Activated naive CD4-positive, alpha-beta T cell treated with anti-CD3 and anti-CD28 coated beads, Interleukin-2, amount 10 ng/mL, durations not matched to agents 7 days and 5 days (primary cell): Measurements from ENCODE around the gene CCBE1.

Source experiments
- CTCF ChIA-PET: fragments of 350-600 bp; sonication (Branson Sonifier 250); formaldehyde crosslinking; loops from one replicate; lab custom pipeline; 2021; ENCODE audit warnings: antibody characterized with exemption; lab: Charles Lee
- DNase-seq: peaks from one replicate; pipeline ENCODE4 v3.0.0-alpha.2; 2020
- H3K27ac Mint-ChIP-seq: one replicate; pipeline ENCODE4 v1.8.0; 2021; ENCODE audit warnings: mild to moderate bottlenecking, moderate library complexity, mixed read lengths
- H3K27me3 Mint-ChIP-seq: one replicate; pipeline ENCODE4 v1.8.0; 2021; ENCODE audit warnings: mild to moderate bottlenecking, mixed read lengths
- H3K36me3 Mint-ChIP-seq: one replicate; pipeline ENCODE4 v1.8.0; 2021; ENCODE audit warnings: mixed read lengths
- H3K4me1 Mint-ChIP-seq: one replicate; pipeline ENCODE4 v1.8.0; 2021; ENCODE audit warnings: mixed read lengths
- H3K4me3 Mint-ChIP-seq: one replicate; pipeline ENCODE4 v1.8.0; 2021; ENCODE audit warnings: mild to moderate bottlenecking, moderate library complexity, mixed read lengths
- H3K9me3 Mint-ChIP-seq: one replicate; pipeline ENCODE4 v1.8.0; 2021; ENCODE audit warnings: mixed read lengths

The CCBE1 gene

DNA sequence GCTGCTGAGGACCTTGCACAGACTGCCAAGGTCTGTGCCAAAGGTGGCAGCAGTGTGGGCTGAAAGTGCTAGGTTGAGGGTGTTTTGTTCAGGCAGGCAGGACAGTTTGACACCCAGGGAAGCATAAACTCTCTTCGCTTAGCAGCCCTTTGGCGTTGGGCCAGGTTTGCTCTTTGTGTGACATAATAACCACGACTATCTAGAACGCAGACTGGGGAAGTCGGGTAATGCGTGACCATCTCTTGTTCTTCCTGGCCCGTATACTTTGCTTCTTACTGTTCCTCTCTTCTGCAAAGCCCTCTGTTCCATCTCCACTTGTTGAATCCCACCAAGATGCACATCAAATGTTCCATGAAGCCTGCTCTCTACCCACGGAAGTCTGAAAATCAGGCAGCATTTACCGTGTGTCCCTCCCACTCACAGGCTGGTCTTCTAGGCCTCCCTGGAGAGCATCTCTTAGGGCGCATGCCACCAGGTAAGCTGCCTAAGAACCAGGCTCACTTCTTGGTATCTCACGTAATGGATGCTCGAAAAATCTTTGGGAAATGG, 241.4 kb downstream of the CCBE1 start:
- CTCF ChIA-PET = interaction anchor here (1.4 kb wide), 1 partner anchor 368 kb away, joined by 3 read pairs; no protein-coding TSS in a partner anchor
- Mint-ChIP-seq H3K4me3 (no peak overlapping the region), H3K27ac (no peak overlapping the region), H3K9me3 (no peaks in the 10 kb centered on the region), H3K36me3 (no peaks in the 10 kb centered on the region), H3K27me3 (peaks cover 4% of the 10 kb centered on the region), H3K4me1 (no peaks in the 10 kb centered on the region)
- no peak for DNase-seq

DNA sequence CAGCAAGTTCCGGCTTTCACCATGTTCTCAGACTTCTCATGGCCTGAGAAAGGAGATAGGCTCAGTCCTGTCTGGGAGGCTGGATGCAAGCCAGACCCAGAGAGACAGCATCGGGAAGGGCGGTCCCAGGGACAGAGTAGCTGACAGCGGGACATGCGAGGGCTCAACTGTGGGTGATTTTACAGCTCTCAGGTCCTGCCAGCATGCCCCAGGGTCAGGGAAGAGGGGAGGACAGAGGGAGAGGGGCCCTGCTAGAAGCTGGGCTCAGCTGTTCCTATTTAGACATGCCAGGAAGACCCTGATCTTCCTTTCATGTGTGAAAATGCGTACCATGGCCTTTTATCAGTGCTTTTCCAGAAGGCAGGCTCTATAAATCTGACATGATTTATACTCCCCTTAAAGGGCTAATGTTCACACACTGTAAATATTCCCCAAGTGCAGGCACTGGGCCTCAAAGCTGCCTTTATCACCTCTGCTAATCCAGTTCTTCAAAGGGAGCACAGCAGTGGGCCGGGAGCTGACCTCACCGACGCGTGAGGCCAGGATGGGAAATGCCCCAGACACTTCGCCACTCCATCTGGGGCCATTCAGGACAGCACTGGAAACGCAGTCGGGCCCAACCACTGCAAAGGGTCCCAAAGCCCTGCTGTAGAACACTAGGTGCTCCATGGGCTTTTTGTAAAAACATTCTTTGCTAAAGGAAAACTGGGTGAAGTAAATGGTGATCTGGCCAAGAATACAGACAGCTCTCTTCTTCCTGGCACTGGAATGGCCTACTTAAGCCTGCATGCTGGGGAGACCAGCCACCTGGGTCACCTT, 242.1 kb downstream of the CCBE1 start:
- no peak for DNase-seq
- CTCF ChIA-PET = interaction anchor here (1.4 kb wide), 1 partner anchor 369 kb away, joined by 3 read pairs; no protein-coding TSS in a partner anchor
- H3K27ac Mint-ChIP-seq = no peak overlapping the region
- no peaks in the 10 kb centered on the region for H3K9me3 Mint-ChIP-seq
- H3K4me1 Mint-ChIP-seq = no peaks in the 10 kb centered on the region
- no peak overlapping the region for H3K4me3 Mint-ChIP-seq
- H3K27me3 Mint-ChIP-seq = peaks cover 4% of the 10 kb centered on the region
- no peaks in the 10 kb centered on the region for H3K36me3 Mint-ChIP-seq

DNA sequence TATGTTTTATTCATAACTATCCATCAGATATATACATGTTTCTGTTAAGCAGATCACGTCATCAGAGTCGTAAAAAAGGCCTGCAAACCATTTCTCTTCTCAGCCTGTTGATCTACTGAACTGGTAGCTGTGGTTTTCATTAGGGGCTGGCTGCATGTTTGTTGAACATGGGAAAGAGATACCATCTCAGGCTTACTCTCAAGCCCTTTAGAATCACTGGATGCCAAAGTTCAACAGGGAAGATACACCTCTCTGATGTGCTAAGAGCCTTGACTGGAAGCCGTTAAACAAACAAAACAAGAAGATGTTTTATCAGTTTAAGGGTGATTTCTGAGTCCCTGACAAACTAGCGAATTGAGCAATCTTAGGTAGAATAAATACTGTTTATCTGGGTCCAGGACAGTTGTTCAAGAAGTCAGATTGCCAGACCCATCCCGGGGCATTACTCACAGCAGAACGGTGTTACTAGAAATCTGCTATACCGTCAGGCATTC, 243.7 kb downstream of the CCBE1 start:
- peaks cover 4% of the 10 kb centered on the region for H3K27me3 Mint-ChIP-seq
- H3K9me3 Mint-ChIP-seq = no peaks in the 10 kb centered on the region
- H3K4me1 Mint-ChIP-seq = no peaks in the 10 kb centered on the region
- H3K27ac Mint-ChIP-seq = no peak overlapping the region
- H3K4me3 Mint-ChIP-seq = no peak overlapping the region
- H3K36me3 Mint-ChIP-seq = no peaks in the 10 kb centered on the region
- CTCF ChIA-PET = interaction anchor here (1.3 kb wide), 1 partner anchor 370 kb away, joined by 4 read pairs; no protein-coding TSS in a partner anchor
- DNase-seq = no peak

DNA sequence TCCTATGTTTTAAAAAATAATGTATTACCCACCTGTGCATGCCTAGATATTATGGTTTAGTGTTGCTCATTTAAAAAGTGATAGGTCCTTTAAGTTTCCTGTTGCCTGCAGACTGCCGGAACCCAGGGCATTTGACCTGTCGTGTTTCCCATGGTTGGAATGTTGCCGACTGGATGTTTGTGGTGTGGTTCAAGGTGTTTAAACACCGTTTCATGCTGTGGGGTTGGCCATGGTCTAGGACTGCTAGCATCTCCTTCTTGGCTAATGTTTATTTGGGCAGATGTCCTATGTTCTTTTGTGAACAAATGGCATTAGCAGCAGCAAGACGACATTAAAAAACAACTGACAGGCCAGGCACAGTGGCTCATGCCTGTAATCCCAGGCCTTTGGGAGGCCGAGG, 245.3 kb downstream of the CCBE1 start:
- Mint-ChIP-seq H3K27ac (no peak overlapping the region), H3K9me3 (no peaks in the 10 kb centered on the region), H3K27me3 (peaks cover 4% of the 10 kb centered on the region), H3K36me3 (no peaks in the 10 kb centered on the region), H3K4me3 (no peak overlapping the region), H3K4me1 (no peaks in the 10 kb centered on the region)
- CTCF ChIA-PET = no interaction called here
- no peak for DNase-seq

DNA sequence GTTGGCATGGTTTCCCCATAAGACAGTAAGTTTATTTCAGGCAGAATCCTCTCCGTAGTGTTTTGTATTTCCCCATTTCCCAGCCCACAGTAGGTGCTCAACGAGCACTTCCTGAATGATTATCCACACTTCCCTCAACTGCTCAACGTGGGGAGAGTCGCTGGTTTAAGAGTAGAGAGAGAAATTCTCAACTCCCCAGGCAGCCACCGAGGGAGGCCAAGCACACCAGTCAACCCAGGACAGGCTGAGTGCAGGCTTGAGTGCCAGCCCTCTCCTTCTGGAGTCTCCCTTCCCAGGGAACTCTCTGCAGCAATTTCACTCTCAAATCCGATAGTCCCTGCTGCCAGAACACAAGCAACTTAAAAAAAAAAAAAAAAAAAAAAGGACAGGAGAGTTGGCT, 246.2 kb downstream of the CCBE1 start:
- H3K27ac Mint-ChIP-seq = no peak overlapping the region
- no peak for DNase-seq
- peaks cover 8% of the 10 kb centered on the region for H3K27me3 Mint-ChIP-seq
- H3K4me3 Mint-ChIP-seq = no peak overlapping the region
- H3K36me3 Mint-ChIP-seq = no peaks in the 10 kb centered on the region
- no peaks in the 10 kb centered on the region for H3K9me3 Mint-ChIP-seq
- H3K4me1 Mint-ChIP-seq = no peaks in the 10 kb centered on the region
- CTCF ChIA-PET = no interaction called here

DNA sequence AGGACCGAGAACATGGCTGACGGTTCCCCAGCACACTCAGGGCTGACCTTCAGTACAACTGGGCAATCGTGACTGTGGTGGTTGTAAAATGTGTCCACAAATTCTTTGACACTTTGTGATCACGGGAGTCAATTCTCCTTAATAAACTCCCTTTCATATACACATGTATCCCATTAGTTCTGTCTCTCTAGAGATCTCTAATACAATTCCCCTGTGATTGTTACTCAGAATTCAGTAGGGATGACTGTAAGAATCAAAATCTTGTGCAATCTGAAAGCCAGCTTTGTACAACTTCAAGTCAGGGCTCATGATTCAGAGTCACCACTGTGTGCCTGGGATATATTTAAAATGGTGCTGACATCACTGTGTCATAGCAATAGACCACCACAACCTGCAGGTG, 248.7 kb downstream of the CCBE1 start:
- Mint-ChIP-seq H3K4me3 (no peak overlapping the region), H3K36me3 (no peaks in the 10 kb centered on the region), H3K27ac (no peak overlapping the region), H3K27me3 (peaks cover 3% of the 10 kb centered on the region), H3K4me1 (no peaks in the 10 kb centered on the region), H3K9me3 (no peaks in the 10 kb centered on the region)
- DNase-seq = no peak
- CTCF ChIA-PET = no interaction called here

DNA sequence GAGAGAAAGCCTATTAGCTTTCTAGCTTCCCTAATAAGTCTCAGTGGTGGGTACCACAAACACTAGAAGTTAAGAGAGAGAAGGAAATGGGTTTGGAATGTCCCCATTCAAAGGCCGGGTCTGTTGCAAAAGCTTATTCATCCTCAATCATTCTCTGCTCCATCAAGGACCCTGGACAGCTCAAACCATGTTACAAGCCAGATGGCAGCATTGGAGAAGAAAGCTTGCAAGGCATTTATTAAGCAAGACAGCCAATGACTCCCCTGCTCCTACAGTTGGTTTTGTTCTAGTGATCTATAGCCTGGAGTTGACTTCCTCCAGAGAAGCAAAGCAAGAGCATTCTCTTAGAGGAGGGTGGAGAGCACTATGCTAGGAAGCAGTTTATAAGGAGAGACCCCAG, 251.2 kb downstream of the CCBE1 start:
- no peak overlapping the region for H3K27ac Mint-ChIP-seq
- no peaks in the 10 kb centered on the region for H3K36me3 Mint-ChIP-seq
- peaks cover 3% of the 10 kb centered on the region for H3K27me3 Mint-ChIP-seq
- CTCF ChIA-PET = interaction anchor here (2.3 kb wide), 1 partner anchor 14 kb away, joined by 8 read pairs; no protein-coding TSS in a partner anchor
- no peak for DNase-seq
- no peak overlapping the region for H3K4me3 Mint-ChIP-seq
- no peaks in the 10 kb centered on the region for H3K4me1 Mint-ChIP-seq
- H3K9me3 Mint-ChIP-seq = no peaks in the 10 kb centered on the region

DNA sequence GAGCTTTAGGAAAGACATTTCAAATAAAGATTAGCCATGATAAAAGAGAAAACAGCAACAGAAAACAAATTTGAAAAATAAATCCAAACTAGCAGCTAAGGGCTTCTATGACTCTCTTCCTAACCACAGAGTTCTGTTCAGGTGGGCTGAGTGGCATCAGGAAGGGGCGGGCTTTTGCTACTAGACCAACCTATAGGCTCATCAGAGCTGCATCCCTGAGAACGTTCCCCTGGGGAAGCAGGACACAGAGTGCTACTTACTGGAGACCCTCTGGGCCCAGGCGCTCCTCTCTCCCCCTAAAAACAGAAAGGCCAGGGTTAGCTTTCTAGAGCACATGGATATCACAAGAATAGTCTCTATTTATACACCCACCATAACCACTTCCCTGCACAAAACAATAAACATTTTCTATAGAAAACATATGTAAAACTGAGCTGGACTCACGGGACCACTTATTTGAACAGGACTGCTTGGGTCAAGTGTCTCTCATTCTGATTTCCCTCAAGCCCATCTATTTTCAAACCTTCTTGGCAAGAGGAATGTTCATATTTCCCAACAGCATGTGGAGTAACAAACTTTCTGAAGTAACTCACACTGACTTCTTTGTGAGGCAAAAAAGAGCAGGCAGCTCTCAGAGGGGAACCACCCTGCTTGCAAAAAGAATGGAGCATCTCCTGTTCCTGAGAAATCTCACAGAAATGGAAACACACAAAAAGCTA, 259.2 kb downstream of the CCBE1 start:
- H3K4me1 Mint-ChIP-seq = no peaks in the 10 kb centered on the region

DNA sequence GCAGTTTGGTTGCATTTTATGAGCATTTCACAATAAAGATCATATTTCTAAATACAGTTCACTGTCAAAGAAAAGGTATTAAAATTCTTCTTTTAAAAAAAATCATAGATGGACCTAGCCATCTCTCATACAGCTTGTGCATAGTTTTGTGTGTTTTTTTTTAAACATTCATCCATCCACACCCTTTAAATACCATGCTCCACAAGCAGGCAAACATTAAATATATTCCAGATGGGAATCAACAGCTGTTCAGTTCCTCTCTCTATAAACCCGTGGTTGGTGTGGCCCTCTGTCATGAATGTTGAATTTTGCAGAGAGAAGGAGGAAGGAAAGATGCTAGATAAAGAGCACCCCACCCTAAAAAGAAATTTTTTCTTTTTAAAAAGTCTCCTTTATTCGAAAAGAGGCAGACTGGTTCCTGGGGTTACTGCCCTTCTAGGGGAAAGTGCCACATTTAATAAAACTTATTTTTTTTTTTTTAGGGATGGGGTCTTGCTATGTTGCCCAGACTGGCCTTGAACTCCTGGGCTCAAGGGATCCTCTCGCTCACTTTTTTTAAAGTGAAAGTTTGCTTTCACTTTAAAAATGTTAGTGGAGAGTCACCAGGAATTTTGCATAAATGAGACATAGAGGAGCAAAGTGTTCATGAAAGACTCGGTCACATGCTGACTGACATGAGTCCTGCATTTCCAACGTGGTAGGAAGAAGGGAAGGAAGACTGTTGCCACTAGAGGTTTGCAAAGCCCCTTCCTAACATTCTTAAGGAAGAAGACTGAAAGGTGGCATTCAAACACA, 264.2 kb downstream of the CCBE1 start:
- Mint-ChIP-seq H3K4me3 (no peak overlapping the region), H3K27me3 (peaks cover 5% of the 10 kb centered on the region), H3K36me3 (no peaks in the 10 kb centered on the region), H3K9me3 (no peaks in the 10 kb centered on the region), H3K27ac (no peak overlapping the region), H3K4me1 (no peaks in the 10 kb centered on the region)
- DNase-seq = no peak
- CTCF ChIA-PET = no interaction called here

More for the DNA sequence above, 259.2 kb downstream of the CCBE1 start:
- no peak for DNase-seq
- Mint-ChIP-seq H3K36me3 (no peaks in the 10 kb centered on the region), H3K9me3 (no peaks in the 10 kb centered on the region), H3K27me3 (no peaks in the 10 kb centered on the region), H3K4me3 (no peak overlapping the region), H3K27ac (no peak overlapping the region)
- CTCF ChIA-PET = no interaction called here

DNA sequence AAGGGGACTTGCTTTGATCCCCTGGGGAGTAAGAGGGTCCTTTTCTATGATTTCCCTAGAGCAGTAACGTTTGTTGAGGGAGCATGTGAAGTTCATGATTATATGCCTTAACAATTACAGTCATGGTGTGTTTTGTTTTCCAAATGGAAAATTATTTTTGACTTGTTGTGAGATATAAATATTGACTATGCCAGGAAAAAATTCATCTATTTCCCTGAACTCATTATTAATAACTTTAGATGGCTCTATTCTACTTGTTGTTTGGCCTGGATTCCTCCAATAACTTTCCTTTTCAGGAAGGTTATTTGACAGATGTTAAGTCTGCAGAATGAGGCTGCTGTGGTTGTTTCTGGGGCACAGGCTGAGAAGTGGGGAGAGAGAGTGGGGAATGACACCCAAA, 266.1 kb downstream of the CCBE1 start:
- Mint-ChIP-seq H3K27ac (no peak overlapping the region), H3K4me3 (no peak overlapping the region), H3K36me3 (no peaks in the 10 kb centered on the region), H3K9me3 (no peaks in the 10 kb centered on the region), H3K4me1 (no peaks in the 10 kb centered on the region), H3K27me3 (peaks cover 8% of the 10 kb centered on the region)
- CTCF ChIA-PET = no interaction called here
- DNase-seq = no peak

DNA sequence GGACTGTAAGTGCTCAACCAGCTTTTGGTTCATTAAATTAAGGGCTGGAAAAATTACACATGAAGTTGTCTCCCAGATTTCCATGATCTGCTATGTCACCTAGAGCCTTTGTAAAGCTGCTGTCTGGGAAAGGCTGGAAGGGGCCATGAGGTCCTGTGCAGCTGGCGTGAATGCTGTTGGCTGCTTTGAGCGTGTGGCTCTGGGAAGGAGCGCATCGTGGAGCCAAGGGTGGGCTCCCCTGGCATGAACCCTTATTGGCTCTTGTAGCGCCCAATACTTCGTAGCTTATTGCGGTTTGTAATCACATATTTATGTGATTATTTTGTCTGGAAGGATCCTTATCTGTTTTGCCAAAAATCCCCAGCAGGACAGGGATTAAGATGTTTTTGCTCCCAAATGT, 267.6 kb downstream of the CCBE1 start:
- Mint-ChIP-seq H3K27ac (no peak overlapping the region), H3K9me3 (no peaks in the 10 kb centered on the region), H3K36me3 (no peaks in the 10 kb centered on the region), H3K4me1 (no peaks in the 10 kb centered on the region), H3K27me3 (peaks cover 8% of the 10 kb centered on the region), H3K4me3 (no peak overlapping the region)
- CTCF ChIA-PET = no interaction called here
- no peak for DNase-seq

DNA sequence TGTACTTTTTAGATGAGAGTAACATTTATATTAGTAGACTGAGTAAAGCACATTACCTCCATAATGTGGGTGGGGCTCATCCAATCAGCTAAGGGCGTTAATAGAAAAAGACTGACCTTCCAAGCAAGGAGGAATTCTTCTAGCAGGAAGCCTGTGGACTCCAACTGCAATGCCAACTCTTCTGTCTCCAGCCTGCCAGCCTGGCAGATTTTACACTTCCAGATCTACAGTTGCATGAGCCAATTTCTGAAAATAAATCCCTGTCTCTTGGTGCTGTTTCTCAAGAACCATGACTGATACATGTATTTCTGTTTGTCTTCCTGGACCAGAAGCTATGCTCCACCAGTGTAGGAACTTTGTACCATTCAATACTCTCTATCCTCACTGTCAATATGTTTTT, 269.2 kb downstream of the CCBE1 start:
- H3K36me3 Mint-ChIP-seq = no peaks in the 10 kb centered on the region

DNA sequence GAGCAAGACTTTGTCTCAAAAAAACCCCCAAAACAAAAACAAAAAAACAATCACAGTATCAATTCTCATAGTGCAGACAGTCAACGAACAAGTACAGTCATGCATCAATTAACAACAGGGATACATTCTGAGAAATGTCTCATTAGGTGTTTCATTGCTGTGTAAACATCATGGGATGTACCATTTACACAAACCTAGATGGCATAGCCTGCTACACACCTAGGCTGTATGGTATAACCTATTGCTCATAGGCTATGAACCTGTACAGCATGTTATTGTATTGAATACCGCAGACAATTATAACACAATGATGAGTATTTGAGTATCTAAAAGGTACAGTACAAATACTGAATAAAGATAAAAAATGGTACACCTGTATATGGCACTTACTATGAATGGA, 270.4 kb downstream of the CCBE1 start:
- no peaks in the 10 kb centered on the region for H3K36me3 Mint-ChIP-seq
- no peak overlapping the region for H3K27ac Mint-ChIP-seq
- H3K4me1 Mint-ChIP-seq = no peaks in the 10 kb centered on the region
- CTCF ChIA-PET = no interaction called here
- peaks cover 20% of the 10 kb centered on the region for H3K27me3 Mint-ChIP-seq
- H3K4me3 Mint-ChIP-seq = no peak overlapping the region
- H3K9me3 Mint-ChIP-seq = no peaks in the 10 kb centered on the region
- DNase-seq = no peak

More for the DNA sequence above, 269.2 kb downstream of the CCBE1 start:
- Mint-ChIP-seq H3K27ac (no peak overlapping the region), H3K4me3 (no peak overlapping the region), H3K9me3 (no peaks in the 10 kb centered on the region), H3K27me3 (peaks cover 17% of the 10 kb centered on the region), H3K4me1 (no peaks in the 10 kb centered on the region)
- no peak for DNase-seq
- CTCF ChIA-PET = no interaction called here

DNA sequence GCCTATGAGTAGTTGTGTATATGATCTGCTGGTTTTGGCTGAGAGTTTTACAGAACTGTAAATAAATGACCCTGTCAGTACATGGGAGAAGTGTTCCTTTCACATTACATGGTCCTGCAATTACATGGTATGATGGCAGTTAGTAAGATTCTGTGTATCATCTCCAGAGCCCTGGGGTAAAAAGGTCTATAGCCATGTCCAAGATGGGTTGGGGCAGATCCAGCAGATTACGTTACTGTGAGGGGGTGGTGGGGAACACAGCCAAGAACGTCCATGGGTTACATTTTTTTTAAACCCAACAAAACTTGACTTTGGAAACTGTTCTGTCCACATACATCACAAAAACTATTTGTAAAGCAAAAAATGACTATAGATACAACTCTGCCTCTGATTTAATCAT, 274.0 kb downstream of the CCBE1 start:
- Mint-ChIP-seq H3K4me3 (no peak overlapping the region), H3K4me1 (no peaks in the 10 kb centered on the region)

More for the DNA sequence above, 274.0 kb downstream of the CCBE1 start:
- CTCF ChIA-PET = no interaction called here
- no peak overlapping the region for H3K27ac Mint-ChIP-seq
- H3K9me3 Mint-ChIP-seq = no peaks in the 10 kb centered on the region
- no peaks in the 10 kb centered on the region for H3K36me3 Mint-ChIP-seq
- DNase-seq = no peak
- H3K27me3 Mint-ChIP-seq = peaks cover 15% of the 10 kb centered on the region
